Liver (tissue), 3 donors: ENCODE results near the gene PODN.

ENCODE experiments used
- EGR1 ChIP-seq, 2 donors: IDR thresholded peaks; 2 replicates each; pipeline ENCODE4 v1.6.1; 2016 to 2018; ENCODE audit warnings: antibody characterized with exemption in 2 of 2, low read depth in 2 of 2
- HNF4A ChIP-seq, 2 donors: conservative IDR thresholded peaks; 2 replicates each; pipeline ENCODE4 v1.6.1; 2016; ENCODE audit warnings: antibody characterized with exemption in 2 of 2, mild to moderate bottlenecking in 2 of 2
- HNF4G ChIP-seq: IDR thresholded peaks from 2 replicates; pipeline ENCODE4 v1.6.1; 2016; ENCODE audit warnings: antibody characterized with exemption
- JUND ChIP-seq, 2 donors: IDR thresholded peaks; 2 replicates each; pipeline ENCODE4 v1.6.1; 2016; ENCODE audit warnings: antibody characterized with exemption in 2 of 2
- RAD21 ChIP-seq, 2 donors: IDR thresholded peaks; 2 replicates each; pipeline ENCODE4 v1.6.1; 2016; ENCODE audit warnings: antibody characterized with exemption in 2 of 2, mild to moderate bottlenecking in 2 of 2
- RXRA ChIP-seq, 2 donors: IDR thresholded peaks; 2 replicates each; pipeline ENCODE4 v1.6.1; 2017 to 2018; ENCODE audit warnings: antibody characterized with exemption in 2 of 2, mild to moderate bottlenecking in 1 of 2
- SP1 ChIP-seq: IDR thresholded peaks from 2 replicates; pipeline ENCODE4 v1.6.1; 2018; ENCODE audit warnings: antibody characterized with exemption, mild to moderate bottlenecking
- TAF1 ChIP-seq: conservative IDR thresholded peaks from 2 replicates; pipeline ENCODE4 v1.6.1; 2016; ENCODE audit warnings: antibody characterized with exemption, mild to moderate bottlenecking
- YY1 ChIP-seq: IDR thresholded peaks from 2 replicates; pipeline ENCODE4 v1.6.1; 2016; ENCODE audit warnings: antibody characterized with exemption, mild to moderate bottlenecking
- TF ChIP-seq, protein P1 (sequence below): IDR thresholded peaks from 2 replicates; pipeline ENCODE4 v1.6.1; 2016; ENCODE audit warnings: antibody characterized with exemption
- TF ChIP-seq, protein P2 (sequence below): fragments of 150-350 bp; IDR thresholded peaks from 2 replicates; pipeline ENCODE4 v1.5.1; 2017; ENCODE audit warnings: improper control_type of control experiment, low read depth, low read length; ENCODE audit not compliant: missing input control
- TF ChIP-seq, protein P3 (sequence below): IDR thresholded peaks from 2 replicates; pipeline ENCODE4 v1.6.1; 2016; ENCODE audit warnings: antibody characterized with exemption
- TF ChIP-seq, protein P4 (sequence below): IDR thresholded peaks from 2 replicates; pipeline ENCODE4 v1.6.1; 2016; ENCODE audit warnings: antibody characterized with exemption, mild to moderate bottlenecking
- donor health status: healthy.
- donor health status: healthy.

DNA sequence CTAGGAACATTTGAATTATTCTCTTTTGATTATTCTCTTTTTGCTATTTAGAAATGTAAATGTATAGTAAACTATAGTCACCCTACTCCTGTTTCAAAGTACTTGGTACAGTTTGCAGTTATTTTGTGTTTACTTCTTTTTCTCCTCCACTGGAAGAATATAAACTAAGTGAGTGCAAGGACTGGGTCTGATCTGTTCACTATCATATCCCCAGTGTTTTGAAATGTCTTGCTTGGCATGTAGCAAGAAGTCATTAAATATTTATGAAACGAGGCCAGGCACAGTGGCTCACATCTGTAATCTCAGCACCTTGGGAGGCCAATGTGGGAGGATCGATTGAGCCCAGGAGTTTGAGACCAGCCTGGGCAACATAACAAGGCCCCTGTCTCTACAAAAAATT, 35.8 kb upstream of the PODN start:
- no peak for TF ChIP-seq YY1
- TF ChIP-seq, protein P1, sequence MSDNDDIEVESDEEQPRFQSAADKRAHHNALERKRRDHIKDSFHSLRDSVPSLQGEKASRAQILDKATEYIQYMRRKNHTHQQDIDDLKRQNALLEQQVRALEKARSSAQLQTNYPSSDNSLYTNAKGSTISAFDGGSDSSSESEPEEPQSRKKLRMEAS = no peak
- TF ChIP-seq, protein P2, sequence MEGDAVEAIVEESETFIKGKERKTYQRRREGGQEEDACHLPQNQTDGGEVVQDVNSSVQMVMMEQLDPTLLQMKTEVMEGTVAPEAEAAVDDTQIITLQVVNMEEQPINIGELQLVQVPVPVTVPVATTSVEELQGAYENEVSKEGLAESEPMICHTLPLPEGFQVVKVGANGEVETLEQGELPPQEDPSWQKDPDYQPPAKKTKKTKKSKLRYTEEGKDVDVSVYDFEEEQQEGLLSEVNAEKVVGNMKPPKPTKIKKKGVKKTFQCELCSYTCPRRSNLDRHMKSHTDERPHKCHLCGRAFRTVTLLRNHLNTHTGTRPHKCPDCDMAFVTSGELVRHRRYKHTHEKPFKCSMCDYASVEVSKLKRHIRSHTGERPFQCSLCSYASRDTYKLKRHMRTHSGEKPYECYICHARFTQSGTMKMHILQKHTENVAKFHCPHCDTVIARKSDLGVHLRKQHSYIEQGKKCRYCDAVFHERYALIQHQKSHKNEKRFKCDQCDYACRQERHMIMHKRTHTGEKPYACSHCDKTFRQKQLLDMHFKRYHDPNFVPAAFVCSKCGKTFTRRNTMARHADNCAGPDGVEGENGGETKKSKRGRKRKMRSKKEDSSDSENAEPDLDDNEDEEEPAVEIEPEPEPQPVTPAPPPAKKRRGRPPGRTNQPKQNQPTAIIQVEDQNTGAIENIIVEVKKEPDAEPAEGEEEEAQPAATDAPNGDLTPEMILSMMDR = no peak
- TF ChIP-seq TAF1 = no peak
- no peak for TF ChIP-seq RXRA (IDR thresholded peaks at IDR 0.05)
- TF ChIP-seq, protein P3, sequence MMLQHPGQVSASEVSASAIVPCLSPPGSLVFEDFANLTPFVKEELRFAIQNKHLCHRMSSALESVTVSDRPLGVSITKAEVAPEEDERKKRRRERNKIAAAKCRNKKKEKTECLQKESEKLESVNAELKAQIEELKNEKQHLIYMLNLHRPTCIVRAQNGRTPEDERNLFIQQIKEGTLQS = no peak
- no peak for TF ChIP-seq EGR1 (IDR thresholded peaks at IDR 0.05; ENCODE audit: low read depth in 2 of 2)
- TF ChIP-seq SP1 = no peak
- TF ChIP-seq, protein P4, sequence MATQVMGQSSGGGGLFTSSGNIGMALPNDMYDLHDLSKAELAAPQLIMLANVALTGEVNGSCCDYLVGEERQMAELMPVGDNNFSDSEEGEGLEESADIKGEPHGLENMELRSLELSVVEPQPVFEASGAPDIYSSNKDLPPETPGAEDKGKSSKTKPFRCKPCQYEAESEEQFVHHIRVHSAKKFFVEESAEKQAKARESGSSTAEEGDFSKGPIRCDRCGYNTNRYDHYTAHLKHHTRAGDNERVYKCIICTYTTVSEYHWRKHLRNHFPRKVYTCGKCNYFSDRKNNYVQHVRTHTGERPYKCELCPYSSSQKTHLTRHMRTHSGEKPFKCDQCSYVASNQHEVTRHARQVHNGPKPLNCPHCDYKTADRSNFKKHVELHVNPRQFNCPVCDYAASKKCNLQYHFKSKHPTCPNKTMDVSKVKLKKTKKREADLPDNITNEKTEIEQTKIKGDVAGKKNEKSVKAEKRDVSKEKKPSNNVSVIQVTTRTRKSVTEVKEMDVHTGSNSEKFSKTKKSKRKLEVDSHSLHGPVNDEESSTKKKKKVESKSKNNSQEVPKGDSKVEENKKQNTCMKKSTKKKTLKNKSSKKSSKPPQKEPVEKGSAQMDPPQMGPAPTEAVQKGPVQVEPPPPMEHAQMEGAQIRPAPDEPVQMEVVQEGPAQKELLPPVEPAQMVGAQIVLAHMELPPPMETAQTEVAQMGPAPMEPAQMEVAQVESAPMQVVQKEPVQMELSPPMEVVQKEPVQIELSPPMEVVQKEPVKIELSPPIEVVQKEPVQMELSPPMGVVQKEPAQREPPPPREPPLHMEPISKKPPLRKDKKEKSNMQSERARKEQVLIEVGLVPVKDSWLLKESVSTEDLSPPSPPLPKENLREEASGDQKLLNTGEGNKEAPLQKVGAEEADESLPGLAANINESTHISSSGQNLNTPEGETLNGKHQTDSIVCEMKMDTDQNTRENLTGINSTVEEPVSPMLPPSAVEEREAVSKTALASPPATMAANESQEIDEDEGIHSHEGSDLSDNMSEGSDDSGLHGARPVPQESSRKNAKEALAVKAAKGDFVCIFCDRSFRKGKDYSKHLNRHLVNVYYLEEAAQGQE = no peak
- TF ChIP-seq RAD21 (IDR thresholded peaks at IDR 0.05) = no peak
- no peak for TF ChIP-seq JUND (IDR thresholded peaks at IDR 0.05)
- no peak for TF ChIP-seq HNF4G
- no peak for TF ChIP-seq HNF4A (conservative IDR thresholded peaks at IDR 0.05)
